GM11168 (cell line): ENCODE results near the gene KCNS3.
"Not testable (repeated sequence)": the region's sequence is repeated elsewhere in the genome, so short reads cannot be mapped to it uniquely, and the experiment has no call there.

Experiments used
- in situ Hi-C: fragments of 300-500 bp; cut with MboI; formaldehyde crosslinking; loops from one replicate; pipeline ENCODE4 v1.12.0; 2022; ENCODE audit warnings: low sequenced_read_pairs; ENCODE audit not compliant: unreplicated experiment

Gene KCNS3

GRCh38 chr2:17935242-17935885 lies 56.9 kb downstream of the KCNS3 start:
- in situ Hi-C loops, result no loop called here

- in situ Hi-C loops, result no loop called here
Observed at GRCh38 chr2:17936599-17936998, 58.1 kb downstream of the KCNS3 start.

- in situ Hi-C loops, result no loop called here
Observed at GRCh38 chr2:17940091-17940630, 61.7 kb downstream of the KCNS3 start.

GRCh38 chr2:17943444-17943843 lies 65.0 kb downstream of the KCNS3 start:
- in situ Hi-C loops, result no loop called here

- in situ Hi-C loops, result no loop called here
Observed at GRCh38 chr2:17947113-17947512, 68.6 kb downstream of the KCNS3 start.

- in situ Hi-C loops, result no loop called here
Observed at GRCh38 chr2:17950006-17950405, 71.5 kb downstream of the KCNS3 start.

- in situ Hi-C loops, result no loop called here
Observed at GRCh38 chr2:17951563-17951962, 73.1 kb downstream of the KCNS3 start.

- in situ Hi-C loops, result no loop called here
Observed at GRCh38 chr2:17958466-17959092, 80.1 kb downstream of the KCNS3 start.

GRCh38 chr2:17959356-17959755 lies 80.9 kb downstream of the KCNS3 start:
- in situ Hi-C loops, result no loop called here

GRCh38 chr2:17959833-17960232 lies 81.4 kb downstream of the KCNS3 start:
- in situ Hi-C loops, result no loop called here

GRCh38 chr2:17960925-17961324 lies 82.5 kb downstream of the KCNS3 start:
- in situ Hi-C loops, result no loop called here

- in situ Hi-C loops, result no loop called here
Observed at GRCh38 chr2:17961789-17962188, 83.3 kb downstream of the KCNS3 start.

GRCh38 chr2:17962876-17963275 lies 84.4 kb downstream of the KCNS3 start:
- in situ Hi-C loops, result no loop called here

- in situ Hi-C loops, result not testable (repeated sequence)
Observed at GRCh38 chr2:17963571-17963970, 85.1 kb downstream of the KCNS3 start.

GRCh38 chr2:17965196-17965595 lies 86.7 kb downstream of the KCNS3 start:
- in situ Hi-C loops, result no loop called here

GRCh38 chr2:17966798-17967197 lies 88.3 kb downstream of the KCNS3 start:
- in situ Hi-C loops, result no loop called here

GRCh38 chr2:17969661-17970060 lies 91.2 kb downstream of the KCNS3 start:
- in situ Hi-C loops, result no loop called here

GRCh38 chr2:17971531-17972125 lies 93.2 kb downstream of the KCNS3 start:
- in situ Hi-C loops, result no loop called here

- in situ Hi-C loops, result no loop called here
Observed at GRCh38 chr2:17972991-17973390, 94.5 kb downstream of the KCNS3 start.

GRCh38 chr2:17975401-17975800 lies 96.9 kb downstream of the KCNS3 start:
- in situ Hi-C loops, result no loop called here
